HG03469 (cell line): ENCODE measurements around the gene RPL3.

Experiments used
- ATAC-seq: cut with Tn5 transposase; IDR thresholded peaks from one replicate; pipeline ENCODE4 v1.9.1; 2021; ENCODE audit warnings: mild to moderate bottlenecking, moderate library complexity, moderate number of reproducible peaks; ENCODE audit not compliant: unreplicated experiment

RPL3 gene

GRCh38 chr22:39317775-39318506, 1.5 kb downstream of the RPL3 start:
- no peak for ATAC-seq

GRCh38 chr22:39317084-39317774, 2.2 kb downstream of the RPL3 start:
- no peak for ATAC-seq

GRCh38 chr22:39316440-39317083, 2.9 kb downstream of the RPL3 start:
- ATAC-seq: no peak

GRCh38 chr22:39315389-39315788, 4.0 kb downstream of the RPL3 start:
- ATAC-seq: no peak

- ATAC-seq: no peak
These were observed 5.0 kb downstream of the RPL3 start for GRCh38 chr22:39314251-39314971.

- no peak for ATAC-seq
These were observed 6.0 kb downstream of the RPL3 start for GRCh38 chr22:39313258-39314001.

GRCh38 chr22:39312410-39312809, 7.0 kb downstream of the RPL3 start:
- ATAC-seq: no peak

GRCh38 chr22:39311592-39312400, 7.6 kb downstream of the RPL3 start:
- ATAC-seq: no peak

- ATAC-seq: no peak
These were observed 9.3 kb downstream of the RPL3 start for GRCh38 chr22:39309881-39310714.

GRCh38 chr22:39309364-39309861, 10.0 kb downstream of the RPL3 start:
- no peak for ATAC-seq

- no peak for ATAC-seq
These were observed 10.6 kb downstream of the RPL3 start for GRCh38 chr22:39308614-39309363.

GRCh38 chr22:39306456-39307361, 12.7 kb downstream of the RPL3 start:
- no peak for ATAC-seq

GRCh38 chr22:39303892-39304671, 15.3 kb downstream of the RPL3 start:
- ATAC-seq: no peak

GRCh38 chr22:39303358-39303757, 16.1 kb downstream of the RPL3 start:
- no peak for ATAC-seq

- ATAC-seq: no peak
These were observed 16.9 kb downstream of the RPL3 start for GRCh38 chr22:39302431-39302960.

- ATAC-seq: no peak
These were observed 17.5 kb downstream of the RPL3 start for GRCh38 chr22:39301926-39302325.
